HepG2 (cell line): ENCODE results near the gene LLGL1. TPM values are rescaled to one million over a fixed set of nuclear protein-coding genes. Genes with fewer than 3 reads are reported as not detected.

Source experiments
- ELF4 ChIP-seq: sonication (generic); formaldehyde crosslinking; IDR thresholded peaks from 2 replicates; pipeline ENCODE4 v1.5.0; 2020; ENCODE audit warnings: missing genetic modification reagents, mild to moderate bottlenecking, moderate library complexity, borderline replicate concordance
- FOSL2 ChIP-seq: sonication (generic); formaldehyde crosslinking; IDR thresholded peaks from 2 replicates; pipeline ENCODE4 v1.4.0; 2020; ENCODE audit warnings: missing genetic modification reagents
- GATAD2A ChIP-seq: IDR thresholded peaks from 2 replicates; pipeline ENCODE4 v1.6.1; 2016
- KLF9 ChIP-seq: IDR thresholded peaks from 2 replicates; pipeline ENCODE4 v1.6.1; 2016; ENCODE audit warnings: low read depth
- PRPF4 ChIP-seq: fragments of 200-400 bp; formaldehyde crosslinking; IDR thresholded peaks from 2 replicates; pipeline ENCODE4 v1.6.1; 2016; ENCODE audit warnings: low read length, low read depth; ENCODE audit not compliant: poor library complexity, severe bottlenecking
- SAFB2 ChIP-seq: sonication (generic); formaldehyde crosslinking; IDR thresholded peaks from 2 replicates; pipeline ENCODE4 v1.5.1; 2020; ENCODE audit warnings: missing genetic modification reagents, low read depth, mild to moderate bottlenecking, borderline replicate concordance
- SIN3A ChIP-seq: IDR thresholded peaks from 2 replicates; pipeline ENCODE4 v1.6.1; 2011; ENCODE audit warnings: low read depth, mild to moderate bottlenecking, control low read depth, low read length, borderline replicate concordance
- TCF7L2 ChIP-seq: IDR thresholded peaks from 2 replicates; pipeline ENCODE4 v1.6.1; 2011; ENCODE audit warnings: mild to moderate bottlenecking, low read depth, low read length, moderate library complexity
- ZNF354B ChIP-seq: sonication (generic); formaldehyde crosslinking; IDR thresholded peaks from 2 replicates; pipeline ENCODE4 v1.8.0; 2022; ENCODE audit warnings: mild to moderate bottlenecking, missing genetic modification reagents
- ZNF687 ChIP-seq: sonication (generic); formaldehyde crosslinking; IDR thresholded peaks from 2 replicates; pipeline ENCODE4 v1.5.1; 2020; ENCODE audit warnings: mild to moderate bottlenecking, missing genetic modification reagents, moderate library complexity
- ZNF713 ChIP-seq: sonication (generic); formaldehyde crosslinking; IDR thresholded peaks from 2 replicates; pipeline ENCODE4 v1.4.0; 2020; ENCODE audit warnings: mild to moderate bottlenecking, missing genetic modification reagents
- ZSCAN9 ChIP-seq: IDR thresholded peaks from 2 replicates; pipeline ENCODE4 v1.6.1; 2016; ENCODE audit warnings: borderline replicate concordance
- polyA plus RNA-seq, 8 experiments: library from polyadenylated mRNA; depleted of rRNA in 3 of 8; stranded (reverse) in 7 of 8; unstranded in 1 of 8; fragments of >200 nt; fragmentation: Illumina TruSeq in 4 of 8; extraction: Trizol in 4 of 8; gene quantifications; 2 replicates each; pipeline versions ENCODE4 v1.2.1 to v1.2.3, GENCODE V29; 2011 to 2016; ENCODE audit warnings: low read depth in 4 of 8, missing spikeins in 1 of 8, mixed read lengths in 1 of 8; ENCODE audit not compliant: insufficient read depth in 1 of 8
- total RNA-seq, 5 experiments: library from RNA; depleted of rRNA; stranded (reverse); fragments of >200 nt; fragmentation: Illumina TruSeq; extraction: Trizol; gene quantifications; 2 replicates each; pipeline ENCODE4 v1.2.3, GENCODE V29; 2016; ENCODE audit warnings: low read depth in 1 of 5
- TF ChIP-seq, protein P1 (sequence below): sonication (generic); formaldehyde crosslinking; IDR thresholded peaks from 2 replicates; pipeline ENCODE4 v1.4.0; 2020; ENCODE audit warnings: mild to moderate bottlenecking, low read depth, missing genetic modification reagents
- TF ChIP-seq, protein P2 (sequence below): sonication (generic); formaldehyde crosslinking; IDR thresholded peaks from 2 replicates; pipeline ENCODE4 v1.8.0; 2022; ENCODE audit warnings: mild to moderate bottlenecking, missing genetic modification reagents, borderline replicate concordance
- TF ChIP-seq, protein P3 (sequence below): sonication (generic); formaldehyde crosslinking; IDR thresholded peaks from 2 replicates; pipeline ENCODE4 v1.8.1; 2022; ENCODE audit warnings: mild to moderate bottlenecking, missing genetic modification reagents
- TF ChIP-seq, protein P4 (sequence below): sonication (generic); formaldehyde crosslinking; IDR thresholded peaks from 2 replicates; pipeline ENCODE4 v1.4.0; 2020; ENCODE audit warnings: missing genetic modification reagents

LLGL1 gene
- total and polyA plus RNA-seq, 2 of the 13 experiments (the other 11 are each of a cell fraction or from before 2014, with no cell fraction given) = 15.0 to 15.3 TPM

DNA sequence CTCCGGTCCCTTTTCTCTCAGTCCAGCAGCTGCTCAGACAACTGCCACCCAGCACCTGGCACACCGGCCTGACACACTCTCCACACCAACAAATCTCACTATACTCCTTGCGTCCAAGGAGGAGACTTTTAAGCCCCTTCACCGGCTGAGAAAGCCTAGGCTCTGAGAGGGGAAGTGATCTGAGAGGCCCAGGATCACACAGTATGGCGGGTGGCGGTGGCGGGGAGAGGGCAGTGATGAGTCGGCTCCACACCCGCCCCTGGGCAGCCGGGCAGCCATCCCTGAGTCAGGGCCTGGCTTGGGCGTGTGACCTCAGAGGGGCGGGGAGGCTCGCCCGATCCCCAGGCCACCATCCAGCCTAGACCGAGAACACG is 32.5 kb downstream of the LLGL1 start (continued):
- no peak for TF ChIP-seq ZNF713 (CRISPR knock-in tag)
- TF ChIP-seq ZNF354B (CRISPR knock-in tag) = peak; percentile 58; the same call in 1 of the 2 replicates
- TF ChIP-seq, protein P1, sequence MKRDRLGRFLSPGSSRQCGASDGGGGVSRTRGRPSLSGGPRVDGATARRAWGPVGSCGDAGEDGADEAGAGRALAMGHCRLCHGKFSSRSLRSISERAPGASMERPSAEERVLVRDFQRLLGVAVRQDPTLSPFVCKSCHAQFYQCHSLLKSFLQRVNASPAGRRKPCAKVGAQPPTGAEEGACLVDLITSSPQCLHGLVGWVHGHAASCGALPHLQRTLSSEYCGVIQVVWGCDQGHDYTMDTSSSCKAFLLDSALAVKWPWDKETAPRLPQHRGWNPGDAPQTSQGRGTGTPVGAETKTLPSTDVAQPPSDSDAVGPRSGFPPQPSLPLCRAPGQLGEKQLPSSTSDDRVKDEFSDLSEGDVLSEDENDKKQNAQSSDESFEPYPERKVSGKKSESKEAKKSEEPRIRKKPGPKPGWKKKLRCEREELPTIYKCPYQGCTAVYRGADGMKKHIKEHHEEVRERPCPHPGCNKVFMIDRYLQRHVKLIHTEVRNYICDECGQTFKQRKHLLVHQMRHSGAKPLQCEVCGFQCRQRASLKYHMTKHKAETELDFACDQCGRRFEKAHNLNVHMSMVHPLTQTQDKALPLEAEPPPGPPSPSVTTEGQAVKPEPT (CRISPR knock-in tag) = no peak
- TF ChIP-seq ELF4 (CRISPR knock-in tag) = no peak
- TF ChIP-seq SAFB2 (CRISPR knock-in tag) = no peak
- TF ChIP-seq, protein P2, sequence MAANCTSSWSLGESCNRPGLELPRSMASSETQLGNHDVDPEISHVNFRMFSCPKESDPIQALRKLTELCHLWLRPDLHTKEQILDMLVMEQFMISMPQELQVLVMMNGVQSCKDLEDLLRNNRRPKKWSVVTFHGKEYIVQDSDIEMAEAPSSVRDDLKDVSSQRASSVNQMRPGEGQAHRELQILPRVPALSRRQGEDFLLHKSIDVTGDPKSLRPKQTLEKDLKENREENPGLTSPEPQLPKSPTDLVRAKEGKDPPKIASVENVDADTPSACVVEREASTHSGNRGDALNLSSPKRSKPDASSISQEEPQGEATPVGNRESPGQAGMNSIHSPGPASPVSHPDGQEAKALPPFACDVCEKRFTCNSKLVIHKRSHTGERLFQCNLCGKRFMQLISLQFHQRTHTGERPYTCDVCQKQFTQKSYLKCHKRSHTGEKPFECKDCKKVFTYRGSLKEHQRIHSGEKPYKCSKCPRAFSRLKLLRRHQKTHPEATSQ = no peak
- TF ChIP-seq, protein P3, sequence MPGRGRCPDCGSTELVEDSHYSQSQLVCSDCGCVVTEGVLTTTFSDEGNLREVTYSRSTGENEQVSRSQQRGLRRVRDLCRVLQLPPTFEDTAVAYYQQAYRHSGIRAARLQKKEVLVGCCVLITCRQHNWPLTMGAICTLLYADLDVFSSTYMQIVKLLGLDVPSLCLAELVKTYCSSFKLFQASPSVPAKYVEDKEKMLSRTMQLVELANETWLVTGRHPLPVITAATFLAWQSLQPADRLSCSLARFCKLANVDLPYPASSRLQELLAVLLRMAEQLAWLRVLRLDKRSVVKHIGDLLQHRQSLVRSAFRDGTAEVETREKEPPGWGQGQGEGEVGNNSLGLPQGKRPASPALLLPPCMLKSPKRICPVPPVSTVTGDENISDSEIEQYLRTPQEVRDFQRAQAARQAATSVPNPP = no peak
- 0 out of 2 replicates have a peak, but pooled peaks have one; percentile 6 for TF ChIP-seq ZNF687 (CRISPR knock-in tag)
- no peak for TF ChIP-seq ZSCAN9
- no peak for TF ChIP-seq GATAD2A
- TF ChIP-seq SIN3A = peak; percentile 39; the same call in 1 of the 2 replicates
- TF ChIP-seq TCF7L2 = no peak
- no peak for TF ChIP-seq PRPF4
- TF ChIP-seq, protein P4, sequence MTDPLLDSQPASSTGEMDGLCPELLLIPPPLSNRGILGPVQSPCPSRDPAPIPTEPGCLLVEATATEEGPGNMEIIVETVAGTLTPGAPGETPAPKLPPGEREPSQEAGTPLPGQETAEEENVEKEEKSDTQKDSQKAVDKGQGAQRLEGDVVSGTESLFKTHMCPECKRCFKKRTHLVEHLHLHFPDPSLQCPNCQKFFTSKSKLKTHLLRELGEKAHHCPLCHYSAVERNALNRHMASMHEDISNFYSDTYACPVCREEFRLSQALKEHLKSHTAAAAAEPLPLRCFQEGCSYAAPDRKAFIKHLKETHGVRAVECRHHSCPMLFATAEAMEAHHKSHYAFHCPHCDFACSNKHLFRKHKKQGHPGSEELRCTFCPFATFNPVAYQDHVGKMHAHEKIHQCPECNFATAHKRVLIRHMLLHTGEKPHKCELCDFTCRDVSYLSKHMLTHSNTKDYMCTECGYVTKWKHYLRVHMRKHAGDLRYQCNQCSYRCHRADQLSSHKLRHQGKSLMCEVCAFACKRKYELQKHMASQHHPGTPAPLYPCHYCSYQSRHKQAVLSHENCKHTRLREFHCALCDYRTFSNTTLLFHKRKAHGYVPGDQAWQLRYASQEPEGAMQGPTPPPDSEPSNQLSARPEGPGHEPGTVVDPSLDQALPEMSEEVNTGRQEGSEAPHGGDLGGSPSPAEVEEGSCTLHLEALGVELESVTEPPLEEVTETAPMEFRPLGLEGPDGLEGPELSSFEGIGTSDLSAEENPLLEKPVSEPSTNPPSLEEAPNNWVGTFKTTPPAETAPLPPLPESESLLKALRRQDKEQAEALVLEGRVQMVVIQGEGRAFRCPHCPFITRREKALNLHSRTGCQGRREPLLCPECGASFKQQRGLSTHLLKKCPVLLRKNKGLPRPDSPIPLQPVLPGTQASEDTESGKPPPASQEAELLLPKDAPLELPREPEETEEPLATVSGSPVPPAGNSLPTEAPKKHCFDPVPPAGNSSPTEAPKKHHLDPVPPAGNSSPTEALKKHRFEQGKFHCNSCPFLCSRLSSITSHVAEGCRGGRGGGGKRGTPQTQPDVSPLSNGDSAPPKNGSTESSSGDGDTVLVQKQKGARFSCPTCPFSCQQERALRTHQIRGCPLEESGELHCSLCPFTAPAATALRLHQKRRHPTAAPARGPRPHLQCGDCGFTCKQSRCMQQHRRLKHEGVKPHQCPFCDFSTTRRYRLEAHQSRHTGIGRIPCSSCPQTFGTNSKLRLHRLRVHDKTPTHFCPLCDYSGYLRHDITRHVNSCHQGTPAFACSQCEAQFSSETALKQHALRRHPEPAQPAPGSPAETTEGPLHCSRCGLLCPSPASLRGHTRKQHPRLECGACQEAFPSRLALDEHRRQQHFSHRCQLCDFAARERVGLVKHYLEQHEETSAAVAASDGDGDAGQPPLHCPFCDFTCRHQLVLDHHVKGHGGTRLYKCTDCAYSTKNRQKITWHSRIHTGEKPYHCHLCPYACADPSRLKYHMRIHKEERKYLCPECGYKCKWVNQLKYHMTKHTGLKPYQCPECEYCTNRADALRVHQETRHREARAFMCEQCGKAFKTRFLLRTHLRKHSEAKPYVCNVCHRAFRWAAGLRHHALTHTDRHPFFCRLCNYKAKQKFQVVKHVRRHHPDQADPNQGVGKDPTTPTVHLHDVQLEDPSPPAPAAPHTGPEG (CRISPR knock-in tag) = 0 out of 2 replicates have a peak, but pooled peaks have one; percentile 24
- TF ChIP-seq KLF9 (CRISPR knock-in tag) = 0 out of 2 replicates have a peak, but pooled peaks have one; percentile 27
- peak; percentile 53 for TF ChIP-seq FOSL2
